AG04449 (cell line): ENCODE results near the gene STX16.

Experiments used
- CTCF ChIA-PET: fragments of 350-600 bp; formaldehyde crosslinking; extraction: SDS; loops from one replicate; lab custom pipeline; 2021; ENCODE audit warnings: antibody characterized with exemption; lab: Yijun Ruan, JAX
- POLR2A ChIA-PET: fragments of 400-600, 350-600 bp; formaldehyde crosslinking; extraction: SDS; loops from one replicate; lab custom pipeline; 2020; ENCODE audit warnings: antibody characterized with exemption, inconsistent platforms; lab: Yijun Ruan, JAX
- DNase-seq: peaks from one replicate; pipeline ENCODE4 v3.0.0-alpha.2; 2010; ENCODE audit warnings: low read depth, low spot score
- H3K4me3 ChIP-seq: 2 replicates; pipeline ENCODE4 v1.5.1; 2011; ENCODE audit warnings: low read depth, mild to moderate bottlenecking, control low read depth, low read length
- CTCF ChIP-seq: IDR thresholded peaks from one replicate; pipeline ENCODE4 v1.5.1; 2011; ENCODE audit warnings: mild to moderate bottlenecking, moderate library complexity, low read length, control low read depth, inconsistent platforms; ENCODE audit not compliant: insufficient read depth; ENCODE audit errors: missing control alignments

The STX16 gene

GRCh38 chr20:58633161-58634053, 17.7 kb upstream of the STX16 start:
- ChIA-PET CTCF (interaction anchor here (0.9 to 1.0 kb wide), 2 partner anchors 7 to 12 kb away, joined by 3 to 4 read pairs; no protein-coding TSS in a partner anchor), POLR2A (no interaction called here)

GRCh38 chr20:58634059-58634458, 17.0 kb upstream of the STX16 start:
- TF ChIP-seq CTCF: no peak
- H3K4me3 ChIP-seq: no peak overlapping the region
- POLR2A ChIA-PET: no interaction called here
- CTCF ChIA-PET: interaction anchor here (0.8 to 0.9 kb wide), 2 partner anchors 8 to 17 kb away, joined by 3 read pairs; partner anchors contain the start of gene STX16
- no peak for DNase-seq

More at GRCh38 chr20:58633161-58634053, 17.7 kb upstream of the STX16 start:
- no peak for DNase-seq
- no peak overlapping the region for H3K4me3 ChIP-seq
- TF ChIP-seq CTCF: no peak

GRCh38 chr20:58634521-58635278, 16.4 kb upstream of the STX16 start:
- TF ChIP-seq CTCF: no peak
- no peak for DNase-seq
- H3K4me3 ChIP-seq: no peak overlapping the region
- ChIA-PET CTCF (interaction anchor here (0.8 to 0.9 kb wide), 2 partner anchors 9 to 16 kb away, joined by 3 read pairs; partner anchors contain the start of gene STX16), POLR2A (interaction anchor here (0.5 kb wide), 1 partner anchor 15 kb away, joined by 3 read pairs; no protein-coding TSS in a partner anchor)

GRCh38 chr20:58635279-58635665, 15.8 kb upstream of the STX16 start:
- DNase-seq: no peak
- ChIA-PET CTCF (no interaction called here), POLR2A (interaction anchor here (0.5 kb wide), 1 partner anchor 15 kb away, joined by 3 read pairs; no protein-coding TSS in a partner anchor)
- no peak for TF ChIP-seq CTCF
- no peak overlapping the region for H3K4me3 ChIP-seq

- no peak for TF ChIP-seq CTCF
- ChIA-PET CTCF (interaction anchor here (1.0 to 1.1 kb wide), 2 partner anchors 11 to 12 kb away, joined by 3 read pairs; no protein-coding TSS in a partner anchor), POLR2A (no interaction called here)
- H3K4me3 ChIP-seq: no peak overlapping the region
- DNase-seq: no peak
Observed at GRCh38 chr20:58636396-58636982, 14.6 kb upstream of the STX16 start.
